Spleen (tissue), 7 donors: Measurements from ENCODE around the gene PTPN3.

ENCODE experiments used
- POLR2A ChIP-seq, 3 donors: fragments of 450-650 bp; IDR thresholded peaks; one replicate each; pipeline ENCODE4 v1.5.1; 2017; ENCODE audit warnings: antibody characterized with exemption in 3 of 3, mild to moderate bottlenecking in 1 of 3
- POLR2AphosphoS5 ChIP-seq, 3 donors: sonication (generic); formaldehyde crosslinking; IDR thresholded peaks; one replicate each; pipeline ENCODE4 v1.5.1; 2017; ENCODE audit warnings: antibody characterized with exemption in 3 of 3
- TF ChIP-seq, protein P1 (sequence below), 11 experiments: fragments of 200-600 bp in 7 of 11; fragments of 450-650 bp in 4 of 11; sonication (generic) in 4 of 11; IDR thresholded peaks in 8 of 11; conservative IDR thresholded peaks in 3 of 11; 1 replicate in 7 of 11; 2 replicates in 4 of 11; pipeline versions ENCODE4 v1.4.0 to v1.8.0; 2016 to 2021; ENCODE audit warnings: antibody characterized with exemption in 11 of 11, inconsistent platforms in 4 of 11, mild to moderate bottlenecking in 1 of 11
- donor health status: DM: no; HTN: no; CAD: no; lungs with moderate emphysema.
- donor health status: DM: no; HTN: no; CAD: no.
- donor health status: DM: no; HTN: no; CAD: no.

- TF ChIP-seq POLR2A (IDR thresholded peaks at IDR 0.05) (no peak), POLR2AphosphoS5 (IDR thresholded peaks at IDR 0.05) (no peak)
- TF ChIP-seq, protein P1, sequence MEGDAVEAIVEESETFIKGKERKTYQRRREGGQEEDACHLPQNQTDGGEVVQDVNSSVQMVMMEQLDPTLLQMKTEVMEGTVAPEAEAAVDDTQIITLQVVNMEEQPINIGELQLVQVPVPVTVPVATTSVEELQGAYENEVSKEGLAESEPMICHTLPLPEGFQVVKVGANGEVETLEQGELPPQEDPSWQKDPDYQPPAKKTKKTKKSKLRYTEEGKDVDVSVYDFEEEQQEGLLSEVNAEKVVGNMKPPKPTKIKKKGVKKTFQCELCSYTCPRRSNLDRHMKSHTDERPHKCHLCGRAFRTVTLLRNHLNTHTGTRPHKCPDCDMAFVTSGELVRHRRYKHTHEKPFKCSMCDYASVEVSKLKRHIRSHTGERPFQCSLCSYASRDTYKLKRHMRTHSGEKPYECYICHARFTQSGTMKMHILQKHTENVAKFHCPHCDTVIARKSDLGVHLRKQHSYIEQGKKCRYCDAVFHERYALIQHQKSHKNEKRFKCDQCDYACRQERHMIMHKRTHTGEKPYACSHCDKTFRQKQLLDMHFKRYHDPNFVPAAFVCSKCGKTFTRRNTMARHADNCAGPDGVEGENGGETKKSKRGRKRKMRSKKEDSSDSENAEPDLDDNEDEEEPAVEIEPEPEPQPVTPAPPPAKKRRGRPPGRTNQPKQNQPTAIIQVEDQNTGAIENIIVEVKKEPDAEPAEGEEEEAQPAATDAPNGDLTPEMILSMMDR (IDR thresholded peaks at IDR 0.05 in 8 of 11, conservative IDR thresholded peaks at IDR 0.05 in 3 of 11) = no peak
These were observed 18.3 kb downstream of the PTPN3 start for GRCh38 chr9:109479822-109480221.
